ENCODE data around the gene FRMD4A. TPM values are rescaled to one million over a fixed set of nuclear protein-coding genes. Genes with fewer than 3 reads are reported as not detected.

FRMD4A gene
- total RNA-seq, 4 donors from 2014 or later: 4.0 to 12.7 (median 5.6) TPM

- in situ Hi-C loops (cut with MboI; ENCODE audit: low pct_ligation_motif_present in 1 of 4, low pct_unique_long_range_greater_than_20kb in 1 of 4, low sequenced_read_pairs in 3 of 4) (loop anchor here in 3 of 4 donors (5.0 to 10.0 kb wide), 2 partner anchors 115 to 117 kb away; no protein-coding TSS in a partner anchor), intact Hi-C loops (cut with DNase I; ENCODE audit: low total_unique reads) (loop anchor here (5.0 kb wide), 1 partner anchor 117 kb away; no protein-coding TSS in a partner anchor)
- Histone ChIP-seq H3K4me3 (no peak overlapping the region), H3K27ac (peak overlapping the region in 3 of 4 donors; percentile 6 to 28 (median 14)), H3K36me3 (peaks cover 0 to 5% (median 0%) of the 10 kb centered on the region in 4 donors), H3K27me3 (no peaks in the 10 kb centered on the region), H3K4me1 (peaks cover 0 to 10% (median 2%) of the 10 kb centered on the region in 4 donors), H3K9me3 (no peaks in the 10 kb centered on the region)
- 6 to 34% methylated on average over 3 to 19 of the region's 19 CpGs for WGBS, 2 donors (ENCODE audit: low coverage in 1 of 2)
- TF ChIP-seq EP300 (IDR thresholded peaks at IDR 0.05; ENCODE audit: low read depth): no peak
- TF ChIP-seq CTCF (IDR thresholded peaks at IDR 0.05): peak; percentile 84 to 90 (median 89)
- DNase-seq: peak; percentile 59
Measured at GRCh38 chr10:13659887-13660550, 670.7 kb downstream of the FRMD4A start.

GRCh38 chr10:13658871-13659685, 671.6 kb downstream of the FRMD4A start:
- Histone ChIP-seq H3K27me3 (no peaks in the 10 kb centered on the region), H3K36me3 (peaks cover 0 to 5% (median under 1%) of the 10 kb centered on the region in 4 donors), H3K9me3 (no peaks in the 10 kb centered on the region), H3K27ac (peak overlapping the region in 3 of 4 donors; percentile 6 to 28 (median 14)), H3K4me1 (peaks cover 0 to 10% (median 2%) of the 10 kb centered on the region in 4 donors), H3K4me3 (no peak overlapping the region)
- in situ Hi-C loops (cut with MboI; ENCODE audit: low pct_ligation_motif_present in 1 of 4, low pct_unique_long_range_greater_than_20kb in 1 of 4, low sequenced_read_pairs in 3 of 4) (no loop called here), intact Hi-C loops (cut with DNase I; ENCODE audit: low total_unique reads) (no loop called here)
- no peak for DNase-seq
- 73% methylated on average over 21 of the region's 21 CpGs; no CpG with 5 or more reads in 1 of the 2 donors for WGBS, 2 donors (ENCODE audit: low coverage in 1 of 2)
- TF ChIP-seq POLR2A (IDR thresholded peaks at IDR 0.05): no peak
- no peak for TF ChIP-seq EP300 (IDR thresholded peaks at IDR 0.05; ENCODE audit: low read depth)
- no peak for TF ChIP-seq POLR2AphosphoS5 (IDR thresholded peaks at IDR 0.05)
- TF ChIP-seq CTCF (IDR thresholded peaks at IDR 0.05): no peak

GRCh38 chr10:13658264-13658663, 672.5 kb downstream of the FRMD4A start:
- H3K36me3 ChIP-seq: peaks cover 0 to 13% (median 2%) of the 10 kb centered on the region in 4 donors
- in situ Hi-C loops (cut with MboI; ENCODE audit: low pct_ligation_motif_present in 1 of 4, low pct_unique_long_range_greater_than_20kb in 1 of 4, low sequenced_read_pairs in 3 of 4): no loop called here
- H3K27me3 ChIP-seq: no peaks in the 10 kb centered on the region
- H3K4me3 ChIP-seq: no peak overlapping the region
- WGBS, 2 donors (ENCODE audit: low coverage in 1 of 2): 73% methylated on average over 10 of the region's 10 CpGs; no CpG with 5 or more reads in 1 of the 2 donors
- no peak overlapping the region for H3K27ac ChIP-seq
- DNase-seq: no peak
- H3K9me3 ChIP-seq: no peaks in the 10 kb centered on the region
- H3K4me1 ChIP-seq: peaks cover 0 to 10% (median 2%) of the 10 kb centered on the region in 4 donors
- TF ChIP-seq CTCF (IDR thresholded peaks at IDR 0.05): no peak
- no peak for TF ChIP-seq EP300 (IDR thresholded peaks at IDR 0.05; ENCODE audit: low read depth)
- no peak for TF ChIP-seq POLR2AphosphoS5 (IDR thresholded peaks at IDR 0.05)
- TF ChIP-seq POLR2A (IDR thresholded peaks at IDR 0.05): no peak
- intact Hi-C loops (cut with DNase I; ENCODE audit: low total_unique reads): no loop called here

GRCh38 chr10:13657101-13657680, 673.5 kb downstream of the FRMD4A start:
- peaks cover 0 to 13% (median 2%) of the 10 kb centered on the region in 4 donors for H3K36me3 ChIP-seq
- 96% methylated on average over 44 of the region's 49 CpGs; no CpG with 5 or more reads in 1 of the 2 donors for WGBS, 2 donors (ENCODE audit: low coverage in 1 of 2)
- no peaks in the 10 kb centered on the region for H3K9me3 ChIP-seq
- DNase-seq: no peak
- intact Hi-C loops (cut with DNase I; ENCODE audit: low total_unique reads) (no loop called here), in situ Hi-C loops (cut with MboI; ENCODE audit: low pct_ligation_motif_present in 1 of 4, low pct_unique_long_range_greater_than_20kb in 1 of 4, low sequenced_read_pairs in 3 of 4) (no loop called here)
- no peaks in the 10 kb centered on the region for H3K27me3 ChIP-seq
- H3K4me1 ChIP-seq: peaks cover 0 to 10% (median 2%) of the 10 kb centered on the region in 4 donors
- H3K27ac ChIP-seq: no peak overlapping the region
- TF ChIP-seq EP300 (IDR thresholded peaks at IDR 0.05; ENCODE audit: low read depth): no peak
- no peak for TF ChIP-seq POLR2AphosphoS5 (IDR thresholded peaks at IDR 0.05)
- no peak for TF ChIP-seq POLR2A (IDR thresholded peaks at IDR 0.05)
- no peak for TF ChIP-seq CTCF (IDR thresholded peaks at IDR 0.05)
- H3K4me3 ChIP-seq: no peak overlapping the region
